ENCODE data around the gene ACAP2. TPM values are rescaled to one million over a fixed set of nuclear protein-coding genes. Genes with fewer than 3 reads are reported as not detected.
A peak's percentile ranks its signal among the peaks of the same experiment; 100 is the strongest.

ACAP2 gene
- polyA plus RNA-seq, 3 donors: 26.7 to 36.3 (median 34.0) TPM

- no peak for DNase-seq
Measured at GRCh38 chr3:195263193-195263924, 179.5 kb downstream of the ACAP2 start.

GRCh38 chr3:195261925-195262324 is 180.9 kb downstream of the ACAP2 start:
- DNase-seq: no peak

GRCh38 chr3:195260280-195260905 is 182.4 kb downstream of the ACAP2 start:
- no peak for DNase-seq

- DNase-seq: peak; percentile 91
Measured at GRCh38 chr3:195259475-195260279, 183.1 kb downstream of the ACAP2 start.

GRCh38 chr3:195259154-195259474 is 183.7 kb downstream of the ACAP2 start:
- DNase-seq: no peak

GRCh38 chr3:195258449-195259153 is 184.2 kb downstream of the ACAP2 start:
- DNase-seq: no peak

GRCh38 chr3:195257454-195258448 is 185.1 kb downstream of the ACAP2 start:
- no peak for DNase-seq

GRCh38 chr3:195256639-195257453 is 186.0 kb downstream of the ACAP2 start:
- DNase-seq: no peak

GRCh38 chr3:195255571-195256501 is 187.0 kb downstream of the ACAP2 start:
- DNase-seq: no peak

GRCh38 chr3:195255176-195255500 is 187.7 kb downstream of the ACAP2 start:
- no peak for DNase-seq

GRCh38 chr3:195254454-195255175 is 188.2 kb downstream of the ACAP2 start:
- DNase-seq: no peak

GRCh38 chr3:195253923-195254432 is 188.8 kb downstream of the ACAP2 start:
- no peak for DNase-seq

- DNase-seq: no peak
Measured at GRCh38 chr3:195251336-195252065, 191.3 kb downstream of the ACAP2 start.

GRCh38 chr3:195250473-195251251 is 192.2 kb downstream of the ACAP2 start:
- DNase-seq: no peak

- no peak for DNase-seq
Measured at GRCh38 chr3:195249858-195250464, 192.9 kb downstream of the ACAP2 start.

Measured in renal pelvis (tissue), 4 donors.